ENCODE data around the gene AAK1. TPM values are rescaled to one million over a fixed set of nuclear protein-coding genes. Genes with fewer than 3 reads are reported as not detected.

Gene AAK1
- total RNA-seq, 1 experiment from 2014 or later = 30.6 TPM

- DNase-seq = no peak
Observed at GRCh38 chr2:69581774-69582581, 61.6 kb downstream of the AAK1 start.

More at GRCh38 chr2:69581774-69582581, 61.6 kb downstream of the AAK1 start:
- Histone ChIP-seq H3K9me3 (ENCODE audit: control insufficient read depth, low read depth, low read length) (no peaks in the 10 kb centered on the region), H3K27ac (ENCODE audit: insufficient read length, low read depth, low read length) (no peak overlapping the region), H2AFZ (ENCODE audit: low read length) (no peak overlapping the region), H3K79me2 (ENCODE audit: insufficient read depth, low read length) (peaks cover 3% of the 10 kb centered on the region; the same call in 1 of the 2 replicates), H3K18ac (ENCODE audit: insufficient read length, low read depth, low read length) (no peak overlapping the region), H4K5ac (ENCODE audit: insufficient read length, low read depth, low read length) (no peak overlapping the region), H3K14ac (ENCODE audit: insufficient read depth, low read length) (no peak overlapping the region), H3K4ac (ENCODE audit: low read depth, low read length) (no peak overlapping the region), H3K23me2 (ENCODE audit: insufficient read length, low read depth, low read length, poor library complexity, severe bottlenecking) (no peaks in the 10 kb centered on the region), H2BK15ac (ENCODE audit: low read depth, low read length) (no peak overlapping the region), H4K20me1 (ENCODE audit: control insufficient read depth, insufficient read depth, insufficient read length) (no peaks in the 10 kb centered on the region), H3K27me3 (ENCODE audit: insufficient read depth, low read length) (no peaks in the 10 kb centered on the region), H4K91ac (ENCODE audit: insufficient read length, low read depth, low read length) (no peak overlapping the region), H3K9ac (ENCODE audit: extremely low read depth, insufficient read length, low read length) (no peak overlapping the region), H3K79me1 (ENCODE audit: insufficient read depth, low read depth, low read length, poor library complexity, severe bottlenecking) (peaks cover 3% of the 10 kb centered on the region), H2BK12ac (ENCODE audit: insufficient read length, low read depth, low read length) (no peak overlapping the region), H2BK120ac (ENCODE audit: low read depth, low read length, poor library complexity, severe bottlenecking) (no peak overlapping the region), H2AK5ac (ENCODE audit: insufficient read length, low read length) (no peak overlapping the region), H3K4me2 (ENCODE audit: insufficient read depth, insufficient read length, low read length) (no peak overlapping the region), H4K8ac (replicated peaks; ENCODE audit: insufficient read length, low read depth, low read length) (no peak overlapping the region), H3K4me1 (ENCODE audit: insufficient read depth, low read length) (peaks cover 5% of the 10 kb centered on the region; the same call in 1 of the 2 replicates), H3T11ph (ENCODE audit: low read length) (no peak overlapping the region), H2BK20ac (ENCODE audit: low read depth, low read length, poor library complexity, severe bottlenecking) (no peak overlapping the region), H2BK5ac (ENCODE audit: insufficient read length, low read length) (no peak overlapping the region), H3K56ac (ENCODE audit: insufficient read length, low read depth, low read length) (no peak overlapping the region), H3K23ac (ENCODE audit: insufficient read length, low read depth, low read length) (no peak overlapping the region)
- no peak for TF ChIP-seq CTCF (conservative IDR thresholded peaks at IDR 0.05)
- Mint-ChIP-seq H3K27me3 (ENCODE audit: low read depth) (no peaks in the 10 kb centered on the region), H3K9me3 (no peaks in the 10 kb centered on the region), H3K4me3 (no peak overlapping the region; a peak in 1 of 5 replicates), H3K27ac (peak overlapping the region; percentile 73 to 94 (median 93); a peak in 6 of 7 replicates), H3K36me3 (ENCODE audit: insufficient read depth in 1 of 3, low read depth in 3 of 3) (no peaks in the 10 kb centered on the region; a peak in 1 of 7 replicates), H3K4me1 (peaks cover 33 to 48% of the 10 kb centered on the region in 2 experiments)
- no CpG with 5 or more reads among the region's 14 CpGs for WGBS (ENCODE audit: extremely low coverage, insufficient read length, low lambda C conversion rate)
